Nephron (organoid): Measurements from ENCODE around the gene CHPF2.

Source experiments
- H3K27ac Mint-ChIP-seq, 3 experiments: 2 replicates each; pipeline ENCODE4 v1.8.0; 2020; ENCODE audit warnings: mixed read lengths in 3 of 3, mild to moderate bottlenecking in 2 of 3, moderate library complexity in 1 of 3
- H3K27me3 Mint-ChIP-seq: 2 replicates; pipeline ENCODE4 v1.8.0; 2021; ENCODE audit warnings: low read depth, mild to moderate bottlenecking, moderate library complexity, mixed read lengths
- H3K36me3 Mint-ChIP-seq: 2 replicates; pipeline ENCODE4 v1.8.0; 2020; ENCODE audit warnings: low read depth, mixed read lengths
- H3K4me1 Mint-ChIP-seq: 2 replicates; pipeline ENCODE4 v1.8.0; 2020; ENCODE audit warnings: mixed read lengths
- H3K4me3 Mint-ChIP-seq, 3 experiments: 2 replicates each; pipeline ENCODE4 v1.8.0; 2020; ENCODE audit warnings: mild to moderate bottlenecking in 3 of 3, mixed read lengths in 3 of 3, moderate library complexity in 2 of 3
- H3K9me3 Mint-ChIP-seq: 2 replicates; pipeline ENCODE4 v1.8.0; 2020; ENCODE audit warnings: mixed read lengths
- CTCF ChIP-seq, 3 experiments: fragments of 200-600 bp; sonication (generic); IDR thresholded peaks; one replicate each; pipeline ENCODE4 v1.5.0; 2021; ENCODE audit warnings: antibody characterized with exemption in 3 of 3; ENCODE audit not compliant: unreplicated experiment in 3 of 3

Gene CHPF2

GRCh38 chr7:151283302-151283701 is 51.0 kb downstream of the CHPF2 start:
- peaks cover 48% of the 10 kb centered on the region for H3K27me3 Mint-ChIP-seq
- H3K9me3 Mint-ChIP-seq: peaks cover 5% of the 10 kb centered on the region
- H3K4me3 Mint-ChIP-seq: no peak overlapping the region
- no peak overlapping the region for H3K27ac Mint-ChIP-seq
- H3K36me3 Mint-ChIP-seq: no peaks in the 10 kb centered on the region
- peaks cover 29% of the 10 kb centered on the region for H3K4me1 Mint-ChIP-seq
- TF ChIP-seq CTCF (IDR thresholded peaks at IDR 0.05; ENCODE audit: unreplicated experiment in 3 of 3): no peak

- peaks cover 9% of the 10 kb centered on the region for H3K4me1 Mint-ChIP-seq
- no peak for TF ChIP-seq CTCF (IDR thresholded peaks at IDR 0.05; ENCODE audit: unreplicated experiment in 3 of 3)
- no peak overlapping the region for H3K27ac Mint-ChIP-seq
- no peaks in the 10 kb centered on the region for H3K36me3 Mint-ChIP-seq
- peaks cover 5% of the 10 kb centered on the region for H3K9me3 Mint-ChIP-seq
- no peak overlapping the region for H3K4me3 Mint-ChIP-seq
- H3K27me3 Mint-ChIP-seq: peaks cover 32% of the 10 kb centered on the region
Measured at GRCh38 chr7:151286148-151286547, 53.9 kb downstream of the CHPF2 start.
